Memory B cell (primary cell): ENCODE results near the gene ZNF275.

Experiments
- ATAC-seq: fragments of 150-1000 bp; cut with Tn5 transposase; 2 replicates; pipeline ENCODE4 v1.10.0; 2021; ENCODE audit warnings: low read depth, mild to moderate bottlenecking, moderate library complexity
- DNase-seq, 2 donors: peaks; one replicate each; pipeline ENCODE4 v3.0.0; 2022; ENCODE audit warnings: low spot score in 2 of 2
- H3K27ac Mint-ChIP-seq: one replicate; pipeline ENCODE4 v1.8.0; 2022; ENCODE audit warnings: mild to moderate bottlenecking, moderate library complexity, mixed read lengths
- H3K27me3 Mint-ChIP-seq: one replicate; pipeline ENCODE4 v1.8.0; 2022; ENCODE audit warnings: mixed read lengths
- H3K36me3 Mint-ChIP-seq: one replicate; pipeline ENCODE4 v1.8.0; 2022; ENCODE audit warnings: mild to moderate bottlenecking, mixed read lengths
- H3K4me1 Mint-ChIP-seq: one replicate; pipeline ENCODE4 v1.8.0; 2022; ENCODE audit warnings: mixed read lengths
- H3K4me3 Mint-ChIP-seq: one replicate; pipeline ENCODE4 v1.8.0; 2022; ENCODE audit warnings: mild to moderate bottlenecking, moderate library complexity, mixed read lengths
- H3K9me3 Mint-ChIP-seq: one replicate; pipeline ENCODE4 v1.8.0; 2022; ENCODE audit warnings: mixed read lengths

The ZNF275 gene

GRCh38 chrX:153334654-153335295 lies 822 bp downstream of the ZNF275 start:
- Mint-ChIP-seq H3K27me3 (no peaks in the 10 kb centered on the region), H3K9me3 (no peaks in the 10 kb centered on the region), H3K4me1 (peaks cover 20% of the 10 kb centered on the region), H3K4me3 (peak overlapping the region; percentile 88), H3K27ac (peak overlapping the region; percentile 84), H3K36me3 (peaks cover 10% of the 10 kb centered on the region)
- ATAC-seq: no peak
- DNase-seq: no peak

GRCh38 chrX:153336121-153336894 lies 2.4 kb downstream of the ZNF275 start:
- Mint-ChIP-seq H3K27me3 (no peaks in the 10 kb centered on the region), H3K4me1 (peaks cover 20% of the 10 kb centered on the region), H3K27ac (peak overlapping the region; percentile 48), H3K4me3 (peak overlapping the region; percentile 73), H3K36me3 (peaks cover 18% of the 10 kb centered on the region), H3K9me3 (peaks cover 2% of the 10 kb centered on the region)
- no peak for DNase-seq
- no peak for ATAC-seq

- peaks cover 2% of the 10 kb centered on the region for H3K9me3 Mint-ChIP-seq
- H3K27me3 Mint-ChIP-seq: no peaks in the 10 kb centered on the region
- peaks cover 25% of the 10 kb centered on the region for H3K36me3 Mint-ChIP-seq
- no peak for ATAC-seq
- H3K4me1 Mint-ChIP-seq: peaks cover 20% of the 10 kb centered on the region
- H3K27ac Mint-ChIP-seq: no peak overlapping the region
- no peak for DNase-seq
- no peak overlapping the region for H3K4me3 Mint-ChIP-seq
Measured at GRCh38 chrX:153336988-153337387, 3.0 kb downstream of the ZNF275 start.

- peaks cover 34% of the 10 kb centered on the region for H3K36me3 Mint-ChIP-seq
- peaks cover 2% of the 10 kb centered on the region for H3K9me3 Mint-ChIP-seq
- no peak for ATAC-seq
- H3K4me3 Mint-ChIP-seq: no peak overlapping the region
- DNase-seq: no peak
- no peak overlapping the region for H3K27ac Mint-ChIP-seq
- H3K27me3 Mint-ChIP-seq: no peaks in the 10 kb centered on the region
- peaks cover 26% of the 10 kb centered on the region for H3K4me1 Mint-ChIP-seq
Measured at GRCh38 chrX:153338836-153339235, 4.9 kb downstream of the ZNF275 start.

- Mint-ChIP-seq H3K9me3 (peaks cover 2% of the 10 kb centered on the region), H3K27ac (no peak overlapping the region), H3K36me3 (peaks cover 34% of the 10 kb centered on the region), H3K4me1 (peaks cover 26% of the 10 kb centered on the region), H3K27me3 (no peaks in the 10 kb centered on the region), H3K4me3 (no peak overlapping the region)
- no peak for ATAC-seq
- no peak for DNase-seq
Measured at GRCh38 chrX:153339662-153340061, 5.7 kb downstream of the ZNF275 start.

GRCh38 chrX:153340111-153340510 lies 6.2 kb downstream of the ZNF275 start:
- Mint-ChIP-seq H3K4me3 (no peak overlapping the region), H3K27me3 (no peaks in the 10 kb centered on the region), H3K27ac (no peak overlapping the region), H3K36me3 (peaks cover 37% of the 10 kb centered on the region), H3K4me1 (peaks cover 25% of the 10 kb centered on the region), H3K9me3 (peaks cover 2% of the 10 kb centered on the region)
- DNase-seq (no peak), ATAC-seq (no peak)

- H3K9me3 Mint-ChIP-seq: peaks cover 2% of the 10 kb centered on the region
- no peaks in the 10 kb centered on the region for H3K27me3 Mint-ChIP-seq
- DNase-seq (no peak), ATAC-seq (no peak)
- no peak overlapping the region for H3K4me3 Mint-ChIP-seq
- peaks cover 45% of the 10 kb centered on the region for H3K36me3 Mint-ChIP-seq
- H3K4me1 Mint-ChIP-seq: peaks cover 15% of the 10 kb centered on the region
- no peak overlapping the region for H3K27ac Mint-ChIP-seq
Measured at GRCh38 chrX:153342762-153343558, 9.0 kb downstream of the ZNF275 start.

- H3K4me1 Mint-ChIP-seq: peaks cover 9% of the 10 kb centered on the region
- ATAC-seq: no peak
- H3K36me3 Mint-ChIP-seq: peaks cover 44% of the 10 kb centered on the region
- H3K4me3 Mint-ChIP-seq: no peak overlapping the region
- H3K9me3 Mint-ChIP-seq: peaks cover 2% of the 10 kb centered on the region
- no peak overlapping the region for H3K27ac Mint-ChIP-seq
- no peaks in the 10 kb centered on the region for H3K27me3 Mint-ChIP-seq
- no peak for DNase-seq
Measured at GRCh38 chrX:153343674-153344073, 9.7 kb downstream of the ZNF275 start.

GRCh38 chrX:153347530-153347929 lies 13.6 kb downstream of the ZNF275 start:
- ATAC-seq: no peak
- Mint-ChIP-seq H3K36me3 (peaks cover 27% of the 10 kb centered on the region), H3K9me3 (no peaks in the 10 kb centered on the region), H3K4me1 (peaks cover 11% of the 10 kb centered on the region), H3K27ac (no peak overlapping the region), H3K27me3 (no peaks in the 10 kb centered on the region), H3K4me3 (no peak overlapping the region)
- DNase-seq: no peak

- ATAC-seq (no peak), DNase-seq (no peak)
- Mint-ChIP-seq H3K27me3 (no peaks in the 10 kb centered on the region), H3K4me3 (no peak overlapping the region), H3K4me1 (peaks cover 11% of the 10 kb centered on the region), H3K27ac (no peak overlapping the region), H3K9me3 (no peaks in the 10 kb centered on the region), H3K36me3 (peaks cover 25% of the 10 kb centered on the region)
Measured at GRCh38 chrX:153348421-153348820, 14.5 kb downstream of the ZNF275 start.

- no peak for ATAC-seq
- no peak overlapping the region for H3K4me3 Mint-ChIP-seq
- no peaks in the 10 kb centered on the region for H3K27me3 Mint-ChIP-seq
- no peak for DNase-seq
- peaks cover 7% of the 10 kb centered on the region for H3K4me1 Mint-ChIP-seq
- H3K9me3 Mint-ChIP-seq: no peaks in the 10 kb centered on the region
- peaks cover 20% of the 10 kb centered on the region for H3K36me3 Mint-ChIP-seq
- H3K27ac Mint-ChIP-seq: no peak overlapping the region
Measured at GRCh38 chrX:153349952-153350351, 16.0 kb downstream of the ZNF275 start.

- Mint-ChIP-seq H3K36me3 (peaks cover 11% of the 10 kb centered on the region), H3K4me1 (peaks cover 6% of the 10 kb centered on the region), H3K9me3 (no peaks in the 10 kb centered on the region), H3K4me3 (no peak overlapping the region), H3K27ac (no peak overlapping the region), H3K27me3 (no peaks in the 10 kb centered on the region)
- no peak for DNase-seq
- ATAC-seq: no peak
Measured at GRCh38 chrX:153351981-153352380, 18.0 kb downstream of the ZNF275 start.

GRCh38 chrX:153352858-153353257 lies 18.9 kb downstream of the ZNF275 start:
- Mint-ChIP-seq H3K27ac (no peak overlapping the region), H3K27me3 (no peaks in the 10 kb centered on the region), H3K4me1 (peaks cover 6% of the 10 kb centered on the region), H3K36me3 (peaks cover 12% of the 10 kb centered on the region), H3K4me3 (no peak overlapping the region), H3K9me3 (no peaks in the 10 kb centered on the region)
- ATAC-seq (no peak), DNase-seq (no peak)

GRCh38 chrX:153353416-153353815 lies 19.5 kb downstream of the ZNF275 start:
- no peak for DNase-seq
- H3K27me3 Mint-ChIP-seq: no peaks in the 10 kb centered on the region

More at GRCh38 chrX:153353416-153353815, 19.5 kb downstream of the ZNF275 start:
- Mint-ChIP-seq H3K9me3 (no peaks in the 10 kb centered on the region), H3K27ac (no peak overlapping the region), H3K4me3 (no peak overlapping the region), H3K4me1 (peaks cover 6% of the 10 kb centered on the region), H3K36me3 (peaks cover 11% of the 10 kb centered on the region)
- ATAC-seq: no peak
